Peyer's patch (tissue), 4 donors: ENCODE measurements around the gene CEACAM5.

Experiments used
- CTCF ChIP-seq, 6 experiments: fragments of 450-650 bp in 4 of 6; fragments of 200-600 bp in 2 of 6; sonication (generic) in 1 of 6; IDR thresholded peaks; one replicate each; pipeline ENCODE4 v1.5.1; 2017 to 2019; ENCODE audit warnings: antibody characterized with exemption in 6 of 6, mild to moderate bottlenecking in 3 of 6, moderate library complexity in 1 of 6
- POLR2A ChIP-seq, 2 donors: fragments of 450-650 bp; IDR thresholded peaks; one replicate each; pipeline ENCODE4 v1.5.1; 2017; ENCODE audit warnings: antibody characterized with exemption in 2 of 2, mild to moderate bottlenecking in 2 of 2, moderate library complexity in 2 of 2

- no peak for TF ChIP-seq POLR2A (IDR thresholded peaks at IDR 0.05)
- no peak for TF ChIP-seq CTCF (IDR thresholded peaks at IDR 0.05)
These were observed 8.5 kb upstream of the CEACAM5 start for GRCh38 chr19:41699968-41700323.
